HG03045 (cell line): Measurements from ENCODE around the gene CHMP1B.

Experiments
- ATAC-seq: cut with Tn5 transposase; IDR thresholded peaks from one replicate; pipeline ENCODE4 v1.9.1; 2021; ENCODE audit warnings: mild to moderate bottlenecking, moderate library complexity; ENCODE audit not compliant: unreplicated experiment

Gene CHMP1B, protein sequence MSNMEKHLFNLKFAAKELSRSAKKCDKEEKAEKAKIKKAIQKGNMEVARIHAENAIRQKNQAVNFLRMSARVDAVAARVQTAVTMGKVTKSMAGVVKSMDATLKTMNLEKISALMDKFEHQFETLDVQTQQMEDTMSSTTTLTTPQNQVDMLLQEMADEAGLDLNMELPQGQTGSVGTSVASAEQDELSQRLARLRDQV

DNA sequence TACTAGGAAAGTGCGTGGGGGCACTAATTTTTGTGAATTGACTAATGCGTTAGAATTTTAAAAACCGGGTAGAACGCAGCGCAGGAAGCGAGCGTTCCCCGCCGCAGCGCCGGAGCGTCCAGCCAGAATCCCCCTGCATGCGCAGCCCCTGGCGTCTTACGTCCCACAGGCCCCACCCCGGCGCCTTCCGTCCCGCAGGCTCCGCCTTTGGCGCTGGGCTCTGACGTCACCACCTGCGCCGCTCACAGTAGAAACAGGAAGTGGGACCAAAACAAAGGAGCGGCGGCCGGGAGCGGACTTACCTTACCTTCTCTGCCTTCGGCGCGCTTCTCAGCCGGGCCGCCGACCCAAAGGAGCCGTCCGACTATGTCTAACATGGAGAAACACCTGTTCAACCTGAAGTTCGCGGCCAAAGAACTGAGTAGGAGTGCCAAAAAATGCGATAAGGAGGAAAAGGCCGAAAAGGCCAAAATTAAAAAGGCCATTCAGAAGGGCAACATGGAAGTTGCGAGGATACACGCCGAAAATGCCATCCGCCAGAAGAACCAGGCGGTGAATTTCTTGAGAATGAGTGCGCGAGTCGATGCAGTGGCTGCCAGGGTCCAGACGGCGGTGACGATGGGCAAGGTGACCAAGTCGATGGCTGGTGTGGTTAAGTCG is at the start of gene CHMP1B:
Gene CHMP1B (plus strand): TSS at position 268 of the 660 bp plus-strand sequence. CDS start 99 bp downstream, at position 367.
- peak; percentile 96 for ATAC-seq

DNA sequence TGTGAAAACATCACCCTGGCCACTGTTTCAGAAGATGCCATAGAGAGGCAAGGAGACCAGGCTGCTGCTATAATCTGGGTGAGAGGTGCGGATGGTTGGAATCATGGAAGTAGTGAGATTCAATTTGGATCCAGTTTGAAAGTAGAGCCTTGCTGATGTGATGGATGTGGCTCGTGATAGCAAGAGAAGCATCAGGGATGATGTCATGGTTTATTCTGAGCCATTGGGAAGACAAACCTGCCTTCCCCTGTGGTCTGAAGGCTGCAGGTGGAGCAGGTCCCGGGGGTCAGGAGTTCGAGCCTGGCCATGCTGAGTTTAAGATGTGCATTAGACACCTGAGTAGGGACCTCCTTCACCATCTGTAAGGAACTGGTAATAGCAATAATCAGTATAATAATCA is 49.6 kb upstream of the CHMP1B start:
- ATAC-seq, result no peak

DNA sequence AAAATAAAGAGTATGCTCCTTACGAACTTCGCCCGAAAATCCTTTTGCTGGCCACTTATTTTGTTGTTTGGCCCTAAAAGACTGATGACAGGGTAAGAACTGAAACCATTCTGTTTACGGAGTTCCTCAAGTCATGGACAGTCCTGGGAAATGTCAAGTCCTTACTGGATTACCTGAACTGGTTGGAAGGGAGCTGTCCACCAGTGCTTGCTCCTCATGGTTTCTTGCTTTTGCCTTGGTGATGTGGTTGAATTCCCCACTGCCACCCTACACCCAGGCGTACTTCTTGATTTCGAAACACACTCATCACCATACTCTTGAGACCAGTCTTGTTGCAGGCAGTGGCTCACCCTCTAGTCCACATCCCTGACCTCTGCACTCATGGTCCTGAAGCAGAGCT is 49.1 kb upstream of the CHMP1B start:
- ATAC-seq, result no peak

DNA sequence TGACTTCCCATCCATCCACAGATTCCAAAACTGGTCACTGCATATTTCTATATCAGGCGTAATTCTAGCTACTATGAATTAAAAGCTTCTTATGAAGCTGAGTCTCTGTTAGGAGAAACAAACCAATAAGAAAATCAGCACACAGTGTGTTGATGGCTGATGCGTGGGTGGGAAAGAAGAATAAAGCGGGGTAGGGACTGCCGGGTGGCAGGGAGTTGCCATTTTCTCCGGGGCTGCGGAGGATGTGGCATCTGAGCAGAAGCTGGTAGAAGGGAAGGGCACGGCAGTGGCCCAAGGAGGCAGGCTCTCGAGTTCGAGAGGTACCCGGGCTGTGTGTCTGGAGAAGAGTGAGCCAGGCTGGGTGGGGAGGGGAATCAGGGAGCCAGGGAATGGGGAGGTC is 48.6 kb upstream of the CHMP1B start:
- no peak for ATAC-seq

DNA sequence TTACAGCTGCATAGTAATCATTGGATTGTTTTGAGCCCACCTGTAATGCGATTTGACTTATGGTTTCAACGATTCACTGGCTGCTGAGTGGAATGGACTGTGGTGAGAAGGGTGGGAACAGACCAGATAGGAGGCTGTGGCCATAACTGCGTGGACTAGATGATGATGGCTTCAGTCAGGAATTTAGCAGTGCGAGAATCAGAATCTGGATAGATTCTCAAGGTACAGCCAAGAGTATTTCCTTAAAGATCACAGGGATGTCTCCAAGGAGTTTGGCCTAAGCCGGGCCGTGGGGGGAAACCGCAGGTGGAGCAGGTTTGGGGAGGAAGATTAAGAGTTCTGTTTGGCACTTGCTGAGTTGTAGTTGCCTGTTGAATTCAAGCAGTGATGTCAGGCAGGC is 44.0 kb upstream of the CHMP1B start:
- no peak for ATAC-seq

DNA sequence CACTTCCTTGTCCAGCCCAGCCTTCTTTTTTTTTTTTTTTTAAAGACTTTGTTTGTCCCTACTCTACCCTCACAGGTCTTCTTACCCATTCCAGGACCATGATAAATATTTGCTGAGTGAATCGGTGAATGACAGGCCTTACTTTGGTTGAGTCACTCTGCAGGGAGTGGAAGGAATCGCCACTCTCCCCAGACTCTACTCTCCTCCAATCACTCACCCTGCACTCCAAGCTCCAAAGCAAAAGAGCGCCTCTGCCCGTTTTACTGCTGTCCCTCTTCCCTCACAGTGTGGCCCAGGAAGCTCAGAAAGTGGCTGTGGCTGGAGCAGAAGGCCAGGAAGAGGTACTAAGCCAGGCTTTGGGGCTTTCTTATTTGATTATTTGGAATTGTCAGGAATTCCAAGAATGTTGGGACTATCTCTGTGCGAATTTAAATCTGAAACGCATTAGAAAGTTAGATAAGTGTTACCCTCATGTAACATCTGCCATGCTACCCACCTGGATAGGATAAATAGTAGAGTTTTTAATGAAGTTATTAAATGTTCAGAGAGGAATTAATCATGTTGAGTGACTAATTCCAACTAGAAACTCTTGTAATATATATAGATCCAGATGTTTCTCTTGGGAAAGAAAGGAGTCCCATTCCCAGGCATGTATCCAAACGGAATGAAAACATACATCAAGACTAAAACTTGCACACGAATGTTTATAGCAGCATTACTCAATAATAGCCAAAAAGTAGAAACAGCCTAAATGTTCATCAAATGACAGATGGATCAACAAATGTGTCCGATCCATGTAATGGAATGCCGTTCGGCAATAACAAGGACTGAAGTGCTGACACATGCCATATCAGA is 43.0 kb upstream of the CHMP1B start:
- no peak for ATAC-seq

DNA sequence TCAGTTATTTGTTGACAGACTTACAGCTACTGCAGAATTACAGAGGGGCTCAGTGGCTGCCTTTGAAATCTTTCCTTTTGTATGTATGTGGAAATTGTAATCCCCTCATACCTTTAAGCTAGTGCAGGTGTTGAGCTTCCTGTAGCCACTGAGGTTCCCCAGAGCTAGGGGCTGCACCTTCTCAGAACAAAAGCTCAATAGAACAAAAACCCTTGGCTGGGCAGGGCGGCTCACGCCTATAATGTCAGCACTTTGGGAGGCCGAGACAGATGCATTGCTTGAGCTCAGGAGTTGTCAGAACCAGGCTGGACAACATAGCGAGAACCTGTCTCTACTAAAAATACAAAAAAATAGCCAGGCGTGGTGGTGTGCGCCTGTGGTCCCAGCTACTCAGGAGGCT is 41.3 kb upstream of the CHMP1B start:
- ATAC-seq, result no peak

DNA sequence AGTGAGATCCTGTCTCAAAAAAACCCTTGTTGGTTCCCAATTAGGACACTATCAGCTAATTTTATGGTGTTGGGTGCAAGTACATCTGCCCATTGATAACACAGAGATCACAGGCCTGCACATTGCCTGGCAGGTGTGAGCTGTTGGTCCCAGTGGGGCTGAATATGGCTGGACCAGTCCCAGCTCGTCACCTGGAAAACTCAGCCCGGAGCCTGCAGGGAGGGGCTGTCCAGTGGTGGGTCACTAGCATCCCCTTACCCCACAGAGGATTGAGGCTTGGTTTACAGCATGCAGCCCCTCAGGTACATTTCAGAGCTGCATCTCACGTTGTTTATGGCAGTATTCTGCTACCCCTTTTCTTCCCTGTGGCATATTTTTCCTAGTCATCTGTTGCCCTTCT is 40.8 kb upstream of the CHMP1B start:
- ATAC-seq, result no peak

DNA sequence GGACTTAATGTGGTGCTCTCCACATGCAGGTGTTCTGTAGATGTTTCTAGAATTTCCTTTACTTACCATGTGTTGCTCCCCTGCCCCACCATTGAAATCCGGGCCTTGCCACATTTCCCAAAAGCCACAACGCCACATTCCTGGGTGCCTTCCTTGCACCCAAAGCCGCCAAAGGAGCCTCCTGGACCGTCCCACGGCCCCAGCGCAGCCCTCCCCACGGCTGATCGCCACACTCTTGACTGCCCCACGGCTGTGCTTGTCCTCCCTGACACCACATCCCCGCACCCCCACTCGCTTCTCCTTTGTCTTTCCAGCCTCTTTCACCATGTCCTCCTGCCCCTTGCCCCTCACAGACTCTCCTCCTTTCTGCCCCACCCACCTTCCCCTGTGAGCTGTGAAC is 40.2 kb upstream of the CHMP1B start:
- no peak for ATAC-seq

DNA sequence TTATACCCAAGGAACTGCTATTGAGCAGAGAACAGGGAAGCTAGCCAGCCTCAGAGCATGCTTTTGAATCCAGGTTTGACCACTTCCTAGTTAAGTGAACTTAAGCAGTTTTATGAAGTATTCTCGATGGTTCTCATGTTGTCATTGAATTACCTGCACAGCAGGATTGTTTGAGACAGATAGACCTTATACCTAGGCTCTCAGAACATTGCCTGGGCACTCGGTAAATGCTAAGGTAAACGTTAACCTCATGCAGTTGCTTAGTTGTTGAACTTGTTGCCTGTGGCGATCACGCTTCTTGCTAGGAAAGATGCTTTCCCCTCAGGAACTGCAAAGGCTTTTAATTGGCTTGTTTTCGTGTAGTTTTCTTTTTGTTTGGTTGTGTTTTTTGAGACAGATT is 34.0 kb upstream of the CHMP1B start:
- no peak for ATAC-seq

DNA sequence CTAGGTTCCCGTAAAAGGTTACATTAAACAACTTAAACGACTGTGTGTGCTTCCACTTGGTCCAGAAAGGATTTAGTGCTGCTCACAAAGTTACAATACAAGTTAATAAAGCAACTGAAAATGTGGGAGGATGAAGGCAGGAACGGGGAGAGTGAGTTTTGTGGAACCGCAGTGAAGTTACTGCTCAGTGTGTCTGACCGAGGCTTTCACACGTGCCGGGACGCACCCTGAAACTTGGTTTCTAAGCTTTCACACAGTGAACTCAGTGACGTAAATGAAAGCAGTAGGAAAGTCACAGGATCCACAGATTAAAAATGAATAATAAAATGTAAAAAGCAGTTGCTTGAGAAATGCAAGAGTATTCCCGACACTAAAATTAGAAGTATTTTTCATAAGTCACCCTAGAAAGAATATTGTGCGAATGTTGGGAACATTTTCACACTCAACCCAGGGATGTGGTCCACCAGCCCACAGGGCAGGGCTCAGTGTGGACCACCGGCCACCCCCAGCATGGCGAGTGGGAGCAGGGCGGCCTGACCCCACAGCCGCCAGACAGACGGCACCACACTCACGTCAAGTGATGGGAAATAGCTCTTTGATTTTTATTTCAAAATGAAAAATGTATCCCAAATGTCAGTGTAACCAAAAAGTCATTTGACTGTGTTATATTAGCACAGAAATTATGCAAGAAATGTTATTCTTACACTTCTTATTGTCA is 32.6 kb upstream of the CHMP1B start:
- no peak for ATAC-seq

DNA sequence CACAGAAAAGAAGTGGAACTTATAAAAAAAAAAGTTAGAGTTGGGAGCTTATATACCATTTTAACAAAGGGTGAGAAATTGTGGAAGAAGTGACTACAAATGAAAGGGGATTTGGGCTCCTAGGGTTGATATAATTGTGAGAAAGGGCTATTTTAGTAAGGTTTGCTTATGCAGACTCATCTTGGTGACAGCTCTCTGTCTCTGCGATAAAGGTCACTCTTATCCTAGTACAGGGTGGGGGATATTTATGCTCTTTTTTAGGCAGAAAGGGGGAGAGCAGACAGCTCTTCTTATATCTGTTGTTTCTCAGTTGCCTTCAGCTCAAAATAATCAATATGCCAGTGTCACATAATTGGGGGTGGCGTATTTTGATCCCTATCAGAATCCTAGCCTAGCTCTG is 31.3 kb upstream of the CHMP1B start:
- no peak for ATAC-seq

DNA sequence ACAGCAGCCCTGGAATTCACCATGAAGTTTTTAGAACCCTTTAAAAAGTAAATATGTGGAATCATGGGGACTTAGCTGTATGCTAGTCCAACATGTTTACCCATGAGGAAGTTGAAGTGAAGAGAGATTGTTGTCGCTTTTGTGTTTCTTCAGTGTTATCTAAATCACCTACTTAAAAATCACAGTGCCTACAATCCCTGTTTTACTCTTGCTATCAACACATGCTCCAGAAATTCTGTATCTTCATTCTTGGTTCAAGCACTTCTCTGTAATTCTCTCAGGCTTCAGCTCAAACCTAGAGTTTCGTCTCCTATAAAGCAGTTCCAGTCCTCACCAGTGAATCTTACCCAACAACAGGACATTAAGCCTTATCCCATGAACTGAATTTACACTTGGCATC is 30.5 kb upstream of the CHMP1B start:
- ATAC-seq, result no peak

DNA sequence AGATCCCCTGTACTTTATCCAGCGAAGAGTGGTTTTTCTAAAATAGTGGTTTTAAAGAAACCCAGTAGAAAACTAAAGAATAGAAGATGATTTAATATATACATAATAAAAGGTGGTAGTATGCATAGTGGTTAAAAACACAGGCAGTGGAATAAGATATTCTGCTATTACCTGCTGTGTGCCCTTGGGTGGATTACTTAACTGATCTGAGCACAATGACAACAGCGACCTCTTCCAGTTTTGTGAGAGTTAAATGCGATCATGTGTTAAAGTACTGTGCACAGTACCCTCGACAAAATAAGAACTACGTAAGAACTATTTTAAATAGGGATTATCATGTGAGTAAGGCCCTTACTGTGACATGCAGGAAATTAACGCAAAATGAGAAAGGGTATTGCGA is 30.0 kb upstream of the CHMP1B start:
- ATAC-seq, result no peak

DNA sequence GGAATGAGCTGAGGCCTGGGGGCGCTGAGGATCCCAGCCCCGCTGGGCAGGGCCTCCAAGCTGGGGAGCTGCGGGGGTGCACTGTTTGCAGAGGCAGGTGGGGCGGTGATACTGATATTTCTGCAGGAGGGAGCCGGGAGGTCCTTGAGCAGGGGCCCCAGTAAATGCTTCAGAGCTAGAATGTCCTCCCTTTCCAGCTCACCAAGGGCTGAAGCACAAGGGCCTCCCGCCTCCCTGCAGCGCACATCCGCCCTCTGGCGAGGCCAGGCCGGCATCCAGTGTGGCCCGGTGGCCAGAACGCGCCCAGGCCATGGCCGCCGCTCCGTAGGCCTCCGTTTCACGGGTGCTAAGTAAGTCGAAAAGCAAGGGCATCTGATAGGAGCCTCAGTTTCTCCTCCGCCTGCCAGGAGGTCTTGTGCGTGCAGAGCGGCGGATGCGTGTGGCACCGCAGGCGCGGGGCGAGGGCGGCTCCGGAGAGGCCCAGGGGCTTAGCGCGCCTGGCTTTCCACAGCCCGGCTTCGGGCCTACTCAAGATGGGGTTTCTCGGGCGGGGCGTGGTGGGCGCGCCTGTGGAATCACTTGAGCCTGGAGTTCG is 29.5 kb upstream of the CHMP1B start:
- no peak for ATAC-seq

DNA sequence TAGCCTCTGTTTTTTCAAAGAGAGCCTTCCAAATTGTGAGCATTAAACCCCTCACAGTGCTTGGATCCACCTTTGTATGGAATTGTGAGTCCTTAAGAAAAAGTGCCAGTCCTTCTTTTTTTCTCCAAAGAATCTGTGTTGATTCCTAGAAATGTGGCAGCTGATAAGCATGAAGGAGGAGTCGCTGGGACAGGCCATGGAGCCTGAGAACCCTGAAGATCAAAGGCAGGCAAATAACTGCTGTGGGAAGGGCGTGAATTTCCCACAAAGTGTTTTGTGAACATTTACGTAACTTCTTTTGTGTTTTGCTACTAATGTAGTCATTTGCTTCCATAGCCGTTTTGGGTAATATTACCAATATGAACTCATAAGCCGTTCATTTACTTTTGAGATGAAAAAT is 27.7 kb upstream of the CHMP1B start:
- ATAC-seq, result no peak

DNA sequence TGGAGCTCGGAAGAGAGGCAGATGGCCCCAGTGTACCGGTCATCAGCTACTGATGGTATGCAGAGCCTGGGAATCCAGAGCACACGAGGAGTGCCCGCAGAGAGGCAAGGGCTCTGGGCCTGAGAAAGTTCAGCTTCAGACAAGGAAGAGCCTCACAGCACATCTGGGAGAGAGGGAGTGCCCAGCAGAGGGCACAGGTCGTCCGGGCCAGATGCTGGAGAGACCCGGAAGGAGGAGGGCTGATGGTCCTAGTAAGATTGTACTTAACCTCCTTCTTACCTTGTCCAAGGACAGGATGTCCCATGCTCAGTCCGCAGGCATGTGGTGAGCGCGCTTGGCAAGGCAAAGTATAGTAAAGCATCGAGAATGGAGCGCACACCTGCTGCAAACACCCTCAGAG is 24.4 kb upstream of the CHMP1B start:
- ATAC-seq, result no peak

DNA sequence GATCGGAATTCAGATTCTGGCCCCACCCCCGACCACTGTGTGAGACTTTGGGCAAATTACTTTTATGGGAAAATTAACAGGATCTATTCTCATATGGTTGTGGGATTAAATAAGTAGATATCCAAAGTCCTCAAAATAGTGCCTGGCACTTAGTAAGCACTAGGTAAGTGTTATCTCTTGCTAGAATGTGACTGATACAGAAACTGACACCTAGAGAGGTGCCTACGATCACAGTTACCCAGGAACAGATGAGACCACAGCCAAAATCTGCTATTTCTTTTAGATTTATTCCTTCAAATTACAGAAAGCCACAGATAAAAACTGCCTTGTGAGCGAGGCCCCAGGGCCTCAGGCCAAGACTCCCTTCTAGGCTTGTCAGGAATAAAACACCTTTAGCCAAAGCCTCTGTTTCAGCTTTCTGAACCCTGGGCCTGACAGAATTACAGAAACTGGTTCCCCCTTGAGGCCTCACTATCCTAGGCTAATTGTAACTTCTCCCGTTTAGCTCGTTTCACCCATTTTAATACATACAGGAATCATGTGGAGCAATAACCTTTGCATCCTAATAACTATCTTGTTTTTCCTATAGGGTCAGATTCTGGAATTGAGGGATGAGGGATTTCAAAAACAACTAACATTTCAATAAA is 22.3 kb upstream of the CHMP1B start:
- no peak for ATAC-seq

DNA sequence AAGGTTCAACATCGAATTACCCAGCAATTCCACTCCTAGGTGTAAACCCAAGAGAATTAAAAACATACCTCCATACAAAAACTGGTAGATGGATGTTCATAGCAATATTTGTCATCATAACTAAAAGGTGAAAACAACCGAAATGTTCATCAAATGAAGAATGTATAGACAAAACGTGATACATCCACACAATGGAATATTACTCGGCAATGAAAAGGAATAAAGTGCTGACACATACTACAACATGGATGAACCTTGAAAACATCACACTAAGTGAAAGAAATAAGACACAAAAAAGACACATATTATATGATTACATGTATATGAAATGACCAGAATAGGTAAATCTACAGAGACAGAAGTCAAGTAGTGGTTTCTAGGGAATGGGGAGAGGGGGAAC is 20.6 kb upstream of the CHMP1B start:
- no peak for ATAC-seq

DNA sequence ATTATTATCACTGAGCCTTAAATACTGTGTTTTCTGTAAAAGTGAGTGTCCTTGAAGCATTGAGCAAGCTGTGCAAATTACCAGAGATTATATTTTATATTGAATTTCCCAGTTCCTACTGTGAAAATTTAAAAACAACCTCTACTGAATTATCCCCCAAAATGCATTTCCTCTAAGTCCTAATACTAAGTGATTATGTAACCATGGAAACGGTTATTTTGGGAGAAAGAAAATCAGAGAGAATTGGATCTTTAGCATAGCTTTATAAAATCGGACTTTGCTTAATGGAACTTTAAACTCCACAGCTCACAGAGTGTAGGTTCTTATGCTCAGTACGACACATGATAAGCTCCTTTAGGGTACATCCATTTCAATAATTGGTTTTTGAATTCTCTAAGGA is 19.3 kb upstream of the CHMP1B start:
- no peak for ATAC-seq

DNA sequence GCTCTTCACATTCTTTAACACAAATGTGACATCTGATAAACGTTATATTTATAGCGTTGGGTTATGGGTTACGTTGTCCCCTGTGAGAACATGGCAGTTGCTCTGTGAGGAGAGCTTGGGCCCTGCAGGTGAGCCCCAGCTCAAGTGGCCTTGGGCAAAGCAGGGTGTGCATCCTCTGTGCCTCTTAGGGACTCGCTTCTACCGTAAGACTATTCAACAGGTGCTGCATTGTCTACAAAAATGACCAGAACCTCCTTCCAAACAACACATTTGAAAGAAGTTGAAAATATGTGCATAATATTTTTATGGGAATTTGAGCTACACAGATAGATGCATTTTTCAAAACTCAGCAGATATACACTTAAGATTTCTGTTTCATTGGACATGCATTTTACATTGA is 16.4 kb upstream of the CHMP1B start:
- no peak for ATAC-seq
